ENCODE data around the gene MMD.
"Not testable (repeated sequence)": the region's sequence is repeated elsewhere in the genome, so short reads cannot be mapped to it uniquely, and the experiment has no call there.

The MMD gene

GRCh38 chr17:55444471-55445441, 23.1 kb upstream of the MMD start:
- DNase-seq (ENCODE audit: low spot score), result peak; percentile 44

- DNase-seq (ENCODE audit: low spot score), result no peak
Observed at GRCh38 chr17:55443904-55444303, 22.3 kb upstream of the MMD start.

GRCh38 chr17:55442953-55443683, 21.5 kb upstream of the MMD start:
- no peak for DNase-seq (ENCODE audit: low spot score)

GRCh38 chr17:55442462-55442861, 20.8 kb upstream of the MMD start:
- no peak for DNase-seq (ENCODE audit: low spot score)

GRCh38 chr17:55441544-55441943, 19.9 kb upstream of the MMD start:
- no peak for DNase-seq (ENCODE audit: low spot score)

- no peak for DNase-seq (ENCODE audit: low spot score)
Observed at GRCh38 chr17:55440391-55440790, 18.8 kb upstream of the MMD start.

- peak; percentile 82 for DNase-seq (ENCODE audit: low spot score)
Observed at GRCh38 chr17:55437159-55437605, 15.5 kb upstream of the MMD start.

- DNase-seq (ENCODE audit: low spot score), result no peak
Observed at GRCh38 chr17:55436224-55437158, 14.9 kb upstream of the MMD start.

GRCh38 chr17:55435408-55435807, 13.8 kb upstream of the MMD start:
- DNase-seq (ENCODE audit: low spot score), result no peak

- no peak for DNase-seq (ENCODE audit: low spot score)
Observed at GRCh38 chr17:55434721-55435120, 13.1 kb upstream of the MMD start.

GRCh38 chr17:55433629-55434422, 12.2 kb upstream of the MMD start:
- DNase-seq (ENCODE audit: low spot score), result no peak

- DNase-seq (ENCODE audit: low spot score), result no peak
Observed at GRCh38 chr17:55433029-55433628, 11.5 kb upstream of the MMD start.

- DNase-seq (ENCODE audit: low spot score), result no peak
Observed at GRCh38 chr17:55432358-55433028, 10.9 kb upstream of the MMD start.

- DNase-seq (ENCODE audit: low spot score), result not testable (repeated sequence)
Observed at GRCh38 chr17:55431914-55432313, 10.3 kb upstream of the MMD start.

- DNase-seq (ENCODE audit: low spot score), result no peak
Observed at GRCh38 chr17:55430541-55431288, 9.1 kb upstream of the MMD start.

GRCh38 chr17:55427587-55427882, 5.9 kb upstream of the MMD start:
- DNase-seq (ENCODE audit: low spot score), result no peak

- DNase-seq (ENCODE audit: low spot score), result no peak
Observed at GRCh38 chr17:55426851-55427586, 5.4 kb upstream of the MMD start.

- peak; percentile 62 for DNase-seq (ENCODE audit: low spot score)
Observed at GRCh38 chr17:55424893-55425540, 3.4 kb upstream of the MMD start.

All from germinal center (tissue), 1 donor.